HG03045 (cell line): ENCODE data around the gene UMAD1.
A peak's percentile ranks its signal among the peaks of the same experiment; 100 is the strongest.

Experiments
- ATAC-seq: cut with Tn5 transposase; IDR thresholded peaks from one replicate; pipeline ENCODE4 v1.9.1; 2021; ENCODE audit warnings: mild to moderate bottlenecking, moderate library complexity; ENCODE audit not compliant: unreplicated experiment

UMAD1 gene

GRCh38 chr7:7640221-7641128 lies at the start of gene UMAD1:
Gene UMAD1 (plus strand): TSS chr7:7640752. CDS start chr7:7673372, 32,620 bp downstream.
- ATAC-seq, result peak; percentile 98

- no peak for ATAC-seq
Observed at GRCh38 chr7:7595451-7595850, 45.1 kb upstream of the UMAD1 start.

GRCh38 chr7:7596176-7596575 lies 44.4 kb upstream of the UMAD1 start:
- ATAC-seq, result no peak

- no peak for ATAC-seq
Observed at GRCh38 chr7:7607010-7607409, 33.5 kb upstream of the UMAD1 start.

- no peak for ATAC-seq
Observed at GRCh38 chr7:7609330-7609729, 31.2 kb upstream of the UMAD1 start.

- no peak for ATAC-seq
Observed at GRCh38 chr7:7612519-7612918, 28.0 kb upstream of the UMAD1 start.

- ATAC-seq, result no peak
Observed at GRCh38 chr7:7613210-7613609, 27.3 kb upstream of the UMAD1 start.

GRCh38 chr7:7614018-7614741 lies 26.4 kb upstream of the UMAD1 start:
- no peak for ATAC-seq

GRCh38 chr7:7617550-7617949 lies 23.0 kb upstream of the UMAD1 start:
- ATAC-seq, result no peak

- ATAC-seq, result no peak
Observed at GRCh38 chr7:7618410-7618809, 22.1 kb upstream of the UMAD1 start.

GRCh38 chr7:7620236-7620635 lies 20.3 kb upstream of the UMAD1 start:
- no peak for ATAC-seq

- ATAC-seq, result no peak
Observed at GRCh38 chr7:7620644-7621210, 19.8 kb upstream of the UMAD1 start.

- ATAC-seq, result no peak
Observed at GRCh38 chr7:7628476-7628875, 12.1 kb upstream of the UMAD1 start.

GRCh38 chr7:7630626-7631329 lies 9.8 kb upstream of the UMAD1 start:
- no peak for ATAC-seq

- no peak for ATAC-seq
Observed at GRCh38 chr7:7639421-7639820, 1.1 kb upstream of the UMAD1 start.

GRCh38 chr7:7639847-7640220 lies 718 bp upstream of the UMAD1 start:
- no peak for ATAC-seq

GRCh38 chr7:7641129-7641663 lies 644 bp downstream of the UMAD1 start:
- ATAC-seq, result peak; percentile 7

- ATAC-seq, result no peak
Observed at GRCh38 chr7:7642081-7642480, 1.5 kb downstream of the UMAD1 start.

GRCh38 chr7:7647495-7648036 lies 7.0 kb downstream of the UMAD1 start:
- ATAC-seq, result no peak

- ATAC-seq, result no peak
Observed at GRCh38 chr7:7650682-7651206, 10.2 kb downstream of the UMAD1 start.
